Brain microvascular endothelial cell (primary cell): ENCODE results near the gene OSGIN1.

Experiments used
- DNase-seq: peaks from one replicate; pipeline ENCODE4 v3.0.0-alpha.2; 2020
- H3K27ac ChIP-seq: fragments of 250-450 bp; sonication (Bioruptor Pico); 2 replicates; pipeline ENCODE4 v1.5.1; 2020; ENCODE audit warnings: mild to moderate bottlenecking, moderate library complexity
- H3K27me3 ChIP-seq: fragments of 250-450 bp; sonication (Bioruptor Pico); replicated peaks from 2 replicates; pipeline ENCODE4 v1.5.1; 2020; ENCODE audit warnings: mild to moderate bottlenecking
- H3K36me3 ChIP-seq: fragments of 250-450 bp; sonication (Bioruptor Pico); replicated peaks from 2 replicates; pipeline ENCODE4 v1.5.1; 2020; ENCODE audit warnings: mild to moderate bottlenecking
- H3K4me3 ChIP-seq: 2 replicates; pipeline ENCODE4 v1.5.1; 2011; ENCODE audit warnings: low read depth, mild to moderate bottlenecking, control low read depth, low read length, moderate library complexity
- in situ Hi-C: cut with HindIII; loops from 2 replicates; pipeline ENCODE4 v1.10.0; 2017; ENCODE audit warnings: low sequenced_read_pairs, low pct_ligation_motif_present
- TF ChIP-seq, protein P1 (sequence below): IDR thresholded peaks from 2 replicates; pipeline ENCODE4 v1.5.1; 2011; ENCODE audit warnings: low read depth, mild to moderate bottlenecking, moderate library complexity, low read length, control low read depth, inconsistent platforms; ENCODE audit errors: missing control alignments

Gene OSGIN1, protein sequence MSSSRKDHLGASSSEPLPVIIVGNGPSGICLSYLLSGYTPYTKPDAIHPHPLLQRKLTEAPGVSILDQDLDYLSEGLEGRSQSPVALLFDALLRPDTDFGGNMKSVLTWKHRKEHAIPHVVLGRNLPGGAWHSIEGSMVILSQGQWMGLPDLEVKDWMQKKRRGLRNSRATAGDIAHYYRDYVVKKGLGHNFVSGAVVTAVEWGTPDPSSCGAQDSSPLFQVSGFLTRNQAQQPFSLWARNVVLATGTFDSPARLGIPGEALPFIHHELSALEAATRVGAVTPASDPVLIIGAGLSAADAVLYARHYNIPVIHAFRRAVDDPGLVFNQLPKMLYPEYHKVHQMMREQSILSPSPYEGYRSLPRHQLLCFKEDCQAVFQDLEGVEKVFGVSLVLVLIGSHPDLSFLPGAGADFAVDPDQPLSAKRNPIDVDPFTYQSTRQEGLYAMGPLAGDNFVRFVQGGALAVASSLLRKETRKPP

DNA sequence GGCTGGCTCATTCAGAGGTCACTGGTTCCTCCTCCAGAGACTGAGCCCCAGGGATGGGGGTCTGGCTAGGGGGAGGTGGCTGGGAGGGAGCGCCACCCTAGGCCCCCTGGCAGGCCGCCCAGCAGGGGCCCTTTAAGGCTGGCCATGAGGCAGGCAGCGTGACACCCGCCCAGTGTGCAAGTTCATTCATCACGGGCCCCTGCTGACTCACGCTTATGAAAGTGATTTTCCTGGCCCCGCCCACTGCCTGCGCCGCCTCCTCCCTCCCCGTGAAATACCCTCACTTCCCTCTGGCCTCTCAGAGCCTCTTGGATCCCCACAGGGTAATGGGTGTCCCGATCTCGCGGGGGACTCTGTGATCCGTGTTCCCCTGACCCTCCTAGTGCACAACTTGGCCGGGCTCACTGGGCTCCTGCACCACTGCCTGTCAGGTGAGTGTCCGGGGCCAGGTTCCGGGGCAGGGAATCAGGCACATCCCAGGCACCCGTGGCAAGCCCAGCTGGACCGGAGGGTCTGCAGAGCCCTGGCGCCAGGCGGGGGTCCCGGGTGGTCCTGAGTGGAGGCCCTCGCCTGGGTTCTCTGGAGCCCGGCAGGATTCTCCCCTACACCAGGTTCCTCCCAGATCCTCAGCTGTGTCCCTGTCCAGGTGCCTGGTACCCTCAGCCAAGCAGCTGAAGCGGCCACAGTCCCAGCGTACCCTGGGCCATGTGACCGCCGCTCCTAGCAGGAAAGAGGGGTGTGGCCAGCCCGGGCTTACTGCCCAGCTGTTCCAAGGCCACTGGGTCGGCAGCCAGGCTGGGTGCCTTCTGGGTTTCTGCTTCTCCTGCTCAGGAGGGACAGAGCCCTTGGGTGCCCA is at the start of gene OSGIN1:
Gene OSGIN1 (plus strand): TSS at position 301 of the 856 bp plus-strand sequence. CDS start 4,432 bp downstream, outside the sequence.
- TF ChIP-seq, protein P1, sequence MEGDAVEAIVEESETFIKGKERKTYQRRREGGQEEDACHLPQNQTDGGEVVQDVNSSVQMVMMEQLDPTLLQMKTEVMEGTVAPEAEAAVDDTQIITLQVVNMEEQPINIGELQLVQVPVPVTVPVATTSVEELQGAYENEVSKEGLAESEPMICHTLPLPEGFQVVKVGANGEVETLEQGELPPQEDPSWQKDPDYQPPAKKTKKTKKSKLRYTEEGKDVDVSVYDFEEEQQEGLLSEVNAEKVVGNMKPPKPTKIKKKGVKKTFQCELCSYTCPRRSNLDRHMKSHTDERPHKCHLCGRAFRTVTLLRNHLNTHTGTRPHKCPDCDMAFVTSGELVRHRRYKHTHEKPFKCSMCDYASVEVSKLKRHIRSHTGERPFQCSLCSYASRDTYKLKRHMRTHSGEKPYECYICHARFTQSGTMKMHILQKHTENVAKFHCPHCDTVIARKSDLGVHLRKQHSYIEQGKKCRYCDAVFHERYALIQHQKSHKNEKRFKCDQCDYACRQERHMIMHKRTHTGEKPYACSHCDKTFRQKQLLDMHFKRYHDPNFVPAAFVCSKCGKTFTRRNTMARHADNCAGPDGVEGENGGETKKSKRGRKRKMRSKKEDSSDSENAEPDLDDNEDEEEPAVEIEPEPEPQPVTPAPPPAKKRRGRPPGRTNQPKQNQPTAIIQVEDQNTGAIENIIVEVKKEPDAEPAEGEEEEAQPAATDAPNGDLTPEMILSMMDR, result no peak
- no peaks in the 10 kb centered on the region for H3K36me3 ChIP-seq
- peak within 1 kb of the TSS; percentile 66 for H3K4me3 ChIP-seq
- peak within 1 kb of the TSS; percentile 69 for H3K27ac ChIP-seq
- in situ Hi-C loops, result no loop called here
- DNase-seq, result peak; percentile 91
- H3K27me3 ChIP-seq, result no peaks in the 10 kb centered on the region

DNA sequence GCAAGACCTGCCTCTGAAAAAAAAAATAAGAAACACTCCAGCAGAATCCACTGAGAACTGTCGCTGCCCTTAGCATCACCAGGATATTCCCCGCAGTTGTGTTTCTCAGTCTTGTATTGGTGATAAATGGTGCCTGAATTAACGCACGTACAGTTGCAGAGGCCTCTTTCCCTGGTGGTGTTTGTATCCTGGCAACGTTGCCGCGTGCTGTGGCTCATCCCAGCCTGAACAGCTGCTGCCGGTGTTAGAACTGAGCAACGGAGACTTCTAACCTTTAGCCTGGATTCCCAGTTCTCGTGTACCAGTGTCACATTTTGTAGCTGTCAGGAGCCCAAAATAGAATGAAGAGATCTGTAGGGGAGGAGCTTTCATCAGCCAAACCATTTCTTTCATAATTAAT is 49.3 kb upstream of the OSGIN1 start:
- DNase-seq, result no peak
- Histone ChIP-seq H3K27me3 (no peaks in the 10 kb centered on the region), H3K36me3 (no peaks in the 10 kb centered on the region), H3K4me3 (no peak overlapping the region), H3K27ac (no peak overlapping the region)
- TF ChIP-seq, protein P1, result no peak
- in situ Hi-C loops, result no loop called here

DNA sequence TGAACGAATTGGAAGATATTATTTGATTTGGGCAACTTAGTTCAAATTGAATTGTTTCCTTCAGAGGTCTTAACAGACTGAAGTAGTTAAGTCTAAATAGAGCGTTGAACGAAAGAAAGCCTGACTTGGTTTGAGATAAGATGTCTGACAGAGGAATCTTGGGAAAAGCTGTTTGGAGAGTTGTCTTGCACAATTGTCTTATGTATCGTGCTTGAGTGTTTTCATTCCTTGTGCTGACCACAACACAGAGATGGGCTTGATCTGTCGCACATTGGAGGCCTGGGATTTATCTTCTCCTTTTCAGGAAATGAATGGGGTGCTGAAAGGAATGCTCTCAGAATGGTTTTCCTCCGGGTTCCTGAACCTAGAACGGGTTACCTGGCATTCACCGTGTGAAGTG is 46.4 kb upstream of the OSGIN1 start:
- no peaks in the 10 kb centered on the region for H3K27me3 ChIP-seq
- DNase-seq, result no peak
- in situ Hi-C loops, result no loop called here
- H3K36me3 ChIP-seq, result no peaks in the 10 kb centered on the region
- TF ChIP-seq, protein P1, result no peak
- H3K4me3 ChIP-seq, result no peak overlapping the region
- H3K27ac ChIP-seq, result no peak overlapping the region

DNA sequence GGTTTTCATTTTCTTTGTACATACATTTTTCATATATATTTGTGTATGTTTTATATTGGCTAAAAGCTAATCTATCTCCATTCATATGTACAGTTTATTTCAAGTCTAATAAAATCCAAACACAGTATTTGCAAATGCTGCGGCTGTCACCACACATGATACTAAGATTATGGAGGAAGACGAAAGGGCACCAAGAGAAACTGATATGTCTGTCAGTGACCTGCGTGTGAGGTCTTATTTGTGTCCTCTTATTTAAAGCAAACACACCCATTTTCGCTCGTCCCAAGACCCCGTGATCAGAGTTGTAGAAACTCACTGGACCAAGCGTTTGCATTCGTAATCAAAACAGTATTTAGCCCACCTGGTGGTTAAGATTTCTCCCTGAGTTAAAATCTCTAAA is 45.9 kb upstream of the OSGIN1 start:
- Histone ChIP-seq H3K27me3 (no peaks in the 10 kb centered on the region), H3K27ac (no peak overlapping the region), H3K36me3 (no peaks in the 10 kb centered on the region), H3K4me3 (no peak overlapping the region)
- no peak for DNase-seq
- TF ChIP-seq, protein P1, result no peak
- in situ Hi-C loops, result no loop called here

DNA sequence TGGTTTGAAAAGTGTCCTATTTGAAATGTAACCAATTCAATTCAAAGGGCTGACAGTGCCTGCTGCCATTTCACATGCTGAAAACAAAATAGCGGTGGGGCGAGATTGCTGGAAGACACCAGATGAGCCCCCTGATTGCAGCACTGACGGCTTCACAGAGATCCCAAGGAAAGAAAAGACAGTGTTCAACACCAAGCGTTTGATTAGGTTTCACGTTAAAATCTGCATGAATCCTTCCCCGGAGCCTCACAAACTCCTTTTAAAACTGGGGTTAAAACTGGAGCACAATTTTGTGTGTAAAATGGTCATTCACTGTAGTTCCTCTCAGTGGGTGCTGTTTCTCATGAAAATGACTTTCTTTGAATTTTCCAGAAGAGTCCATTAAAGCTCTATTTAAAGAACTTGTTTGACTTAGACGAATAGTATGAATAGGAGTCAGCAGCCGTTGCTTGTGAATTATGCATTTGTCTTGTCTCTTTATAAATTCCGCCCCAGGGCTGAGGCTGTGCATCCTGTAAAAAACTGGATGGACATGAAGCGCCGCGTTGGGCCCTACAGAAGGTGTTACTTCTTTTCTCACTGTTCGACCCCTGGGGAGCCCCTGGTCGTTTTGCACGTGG is 45.3 kb upstream of the OSGIN1 start:
- DNase-seq, result no peak
- in situ Hi-C loops, result no loop called here

More for the DNA sequence above, 45.3 kb upstream of the OSGIN1 start:
- Histone ChIP-seq H3K36me3 (peaks cover 3% of the 10 kb centered on the region), H3K27me3 (no peaks in the 10 kb centered on the region), H3K27ac (no peak overlapping the region), H3K4me3 (no peak overlapping the region)
- TF ChIP-seq, protein P1, result no peak
